Fibroblast of skin of back (primary cell): ENCODE measurements around the gene BFSP1.

Source experiments
- DNase-seq: peaks from one replicate; pipeline ENCODE4 v3.0.0-alpha.2; 2013

Gene BFSP1

DNA sequence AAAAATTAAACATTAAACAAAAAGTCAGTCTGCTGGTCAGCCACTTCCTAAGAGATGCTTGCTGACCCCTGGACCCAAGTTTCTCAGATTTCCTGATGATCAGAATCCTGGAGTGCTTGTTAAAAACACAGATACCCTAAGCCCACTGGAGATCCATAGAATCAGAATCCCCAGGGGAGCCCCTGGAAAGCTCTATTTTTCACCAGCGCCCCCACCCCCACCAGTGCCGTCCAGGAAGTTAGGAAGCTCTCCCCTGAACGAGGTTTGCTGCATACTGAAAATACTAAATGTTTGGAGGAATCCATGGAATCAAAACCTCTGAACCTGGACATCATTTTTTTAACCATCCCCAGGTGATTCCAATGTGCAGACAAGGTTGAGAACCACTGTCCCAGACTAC is 69.2 kb downstream of the BFSP1 start:
- no peak for DNase-seq

- DNase-seq = no peak
Measured at GRCh38 chr20:17460119-17460518, 71.1 kb downstream of the BFSP1 start.

- DNase-seq = peak; percentile 41
Measured at GRCh38 chr20:17457588-17458190, 73.5 kb downstream of the BFSP1 start.

DNA sequence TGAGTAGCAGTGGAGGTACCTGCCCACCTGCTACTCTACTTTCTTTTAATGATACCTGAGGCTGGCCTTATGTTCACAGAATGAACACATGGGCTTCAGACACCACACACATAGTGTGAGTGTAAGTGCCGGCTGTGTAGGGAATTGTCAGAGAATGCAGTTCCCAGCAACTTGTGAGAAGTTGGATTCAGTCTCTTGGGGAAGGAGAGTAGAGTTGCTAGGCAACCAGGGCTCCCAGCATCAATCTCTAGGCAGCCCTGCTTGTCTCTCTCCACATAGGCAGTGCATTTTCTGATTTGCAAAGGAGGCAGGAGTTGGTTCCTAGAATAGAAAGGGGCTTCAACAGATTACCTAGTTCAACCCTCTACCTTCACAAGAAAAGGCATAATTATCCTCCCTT is 74.1 kb downstream of the BFSP1 start:
- DNase-seq = no peak

DNA sequence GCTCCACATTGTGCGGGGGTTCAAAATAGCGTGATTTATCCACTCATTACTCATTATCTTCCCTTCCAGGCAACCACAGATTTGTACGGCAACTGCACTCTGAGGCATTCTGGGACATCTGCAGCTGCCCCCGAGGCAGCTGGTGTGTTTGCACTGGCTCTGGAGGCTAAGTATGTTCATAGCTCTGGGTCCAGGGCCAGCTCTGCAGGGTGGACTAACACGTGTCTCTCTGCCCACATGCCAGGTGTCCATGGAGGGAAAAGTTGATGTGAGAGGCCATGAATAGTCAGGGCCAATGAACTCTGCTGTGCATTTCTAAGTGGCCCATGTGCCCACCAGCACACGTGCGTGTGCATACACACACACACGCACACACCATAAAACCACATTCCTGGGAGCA is 74.9 kb downstream of the BFSP1 start:
- DNase-seq = no peak

DNA sequence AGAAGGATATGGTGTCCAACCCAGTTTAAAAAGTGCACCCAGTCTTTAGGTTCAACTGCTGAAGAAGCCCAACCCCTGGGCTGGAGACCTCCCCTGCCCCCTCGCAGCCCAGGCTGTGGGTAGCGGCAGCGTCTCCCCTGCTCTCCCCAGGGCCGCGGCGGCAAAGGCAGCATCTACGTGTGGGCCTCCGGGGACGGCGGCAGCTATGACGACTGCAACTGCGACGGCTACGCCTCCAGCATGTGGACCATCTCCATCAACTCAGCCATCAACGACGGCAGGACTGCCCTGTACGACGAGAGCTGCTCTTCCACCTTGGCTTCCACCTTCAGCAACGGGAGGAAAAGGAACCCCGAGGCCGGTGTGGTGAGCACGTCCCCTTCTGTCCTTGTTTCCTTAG is 77.6 kb downstream of the BFSP1 start:
- no peak for DNase-seq

- no peak for DNase-seq
Measured at GRCh38 chr20:17452441-17452840, 78.7 kb downstream of the BFSP1 start.

GRCh38 chr20:17449031-17449430 is 82.1 kb downstream of the BFSP1 start:
- no peak for DNase-seq

DNA sequence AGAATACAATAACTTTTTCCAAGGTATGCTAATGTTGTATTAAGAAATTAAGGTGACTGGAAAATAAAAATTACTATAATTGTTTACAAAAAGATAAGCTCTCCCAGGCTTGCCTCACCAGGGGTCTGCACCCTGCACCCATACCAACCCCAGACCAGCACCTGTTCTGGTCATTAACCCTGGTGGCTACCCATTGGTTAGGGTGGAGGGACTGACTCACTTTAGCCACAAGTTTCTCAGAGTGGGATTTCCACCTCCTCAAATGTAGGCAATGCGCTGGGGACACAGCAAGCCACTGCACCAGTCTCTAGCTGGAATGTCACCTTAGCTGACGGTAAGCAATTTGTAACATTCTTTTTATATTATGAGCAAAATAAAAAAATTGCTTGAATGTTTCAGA is 83.1 kb downstream of the BFSP1 start:
- DNase-seq = no peak

DNA sequence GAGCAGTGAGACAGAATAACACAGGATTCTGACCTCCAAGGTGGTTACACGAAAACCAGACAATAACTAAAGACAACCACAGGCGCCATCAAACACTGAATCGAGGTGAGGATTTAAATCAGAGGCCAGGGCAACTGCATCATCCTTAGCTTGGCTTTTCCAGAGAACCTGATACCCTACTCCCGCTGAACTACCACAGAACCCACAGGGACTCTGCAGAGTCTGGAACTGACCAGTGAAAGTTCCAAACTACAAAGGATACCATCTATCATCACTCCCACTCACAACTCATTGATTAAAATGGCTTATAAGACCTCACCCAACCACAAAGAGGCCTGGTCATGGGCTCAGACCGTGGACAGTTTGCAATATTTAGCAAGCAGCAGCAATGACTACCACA is 85.0 kb downstream of the BFSP1 start:
- DNase-seq = no peak

- no peak for DNase-seq
Measured at GRCh38 chr20:17445543-17445942, 85.6 kb downstream of the BFSP1 start.

GRCh38 chr20:17444091-17444490 is 87.1 kb downstream of the BFSP1 start:
- no peak for DNase-seq
